WTC11 (cell line): Measurements from ENCODE around the gene PLEKHA1. TPM values are rescaled to one million over a fixed set of nuclear protein-coding genes. Genes with fewer than 3 reads are reported as not detected.
A peak's percentile ranks its signal among the peaks of the same experiment; 100 is the strongest.

Source experiments
- ATAC-seq: fragments of 200-7000 bp; cut with Tn5 transposase; 2 replicates; pipeline ENCODE4 v1.10.0; 2021; ENCODE audit warnings: mild to moderate bottlenecking, moderate library complexity
- CTCF ChIA-PET: fragments of 300-600 bp; sonication (Branson Sonifier 250); formaldehyde crosslinking; loops from one replicate; lab custom pipeline; 2021; ENCODE audit warnings: antibody characterized with exemption; lab: Charles Lee
- POLR2A ChIA-PET: fragments of 350-600 bp; sonication (Branson Sonifier 250); formaldehyde crosslinking; loops from one replicate; lab custom pipeline; 2021; ENCODE audit warnings: antibody characterized with exemption; lab: Charles Lee
- DNase-seq: peaks from one replicate; pipeline ENCODE4 v3.0.0; 2021; ENCODE audit warnings: low spot score
- H3K27ac Mint-ChIP-seq: 2 replicates; pipeline ENCODE4 v1.8.0; 2021; ENCODE audit warnings: mixed read lengths
- H3K27me3 Mint-ChIP-seq: 2 replicates; pipeline ENCODE4 v1.8.0; 2021; ENCODE audit warnings: low read depth, mild to moderate bottlenecking, moderate library complexity, mixed read lengths
- H3K36me3 Mint-ChIP-seq: 2 replicates; pipeline ENCODE4 v1.8.0; 2021; ENCODE audit warnings: mixed read lengths
- H3K4me1 Mint-ChIP-seq: 2 replicates; pipeline ENCODE4 v1.8.0; 2022; ENCODE audit warnings: mixed read lengths
- H3K4me3 Mint-ChIP-seq: 2 replicates; pipeline ENCODE4 v1.8.0; 2021; ENCODE audit warnings: mild to moderate bottlenecking, moderate library complexity, mixed read lengths
- H3K9me3 Mint-ChIP-seq: 2 replicates; pipeline ENCODE4 v1.8.0; 2021; ENCODE audit warnings: mixed read lengths
- AFF4 ChIP-seq: sonication (generic); formaldehyde crosslinking; IDR thresholded peaks from 2 replicates; pipeline ENCODE4 v1.8.1; 2023; ENCODE audit warnings: mild to moderate bottlenecking, missing genetic modification reagents, borderline replicate concordance
- ATF2 ChIP-seq: sonication (generic); formaldehyde crosslinking; IDR thresholded peaks from 2 replicates; pipeline ENCODE4 v1.8.1; 2022; ENCODE audit warnings: low read depth, missing genetic modification reagents, borderline replicate concordance
- CREM ChIP-seq: sonication (generic); formaldehyde crosslinking; IDR thresholded peaks from 2 replicates; pipeline ENCODE4 v1.8.1; 2022; ENCODE audit warnings: mild to moderate bottlenecking, missing genetic modification reagents, moderate library complexity
- ETV6 ChIP-seq: sonication (generic); formaldehyde crosslinking; IDR thresholded peaks from 2 replicates; pipeline ENCODE4 v1.8.1; 2022; ENCODE audit warnings: mild to moderate bottlenecking, missing genetic modification reagents
- FOXJ3 ChIP-seq: sonication (generic); formaldehyde crosslinking; IDR thresholded peaks from 2 replicates; pipeline ENCODE4 v1.9.0; 2021; ENCODE audit warnings: missing genetic modification reagents, mild to moderate bottlenecking, borderline replicate concordance
- JAZF1 ChIP-seq: fragments of 250-450 bp; sonication (Bioruptor Pico); IDR thresholded peaks from 2 replicates; pipeline ENCODE4 v1.9.0; 2021; ENCODE audit warnings: moderate library complexity, mild to moderate bottlenecking, inconsistent platforms
- MXD4 ChIP-seq: fragments of 250-450 bp; sonication (Bioruptor Pico); IDR thresholded peaks from 2 replicates; pipeline ENCODE4 v1.8.0; 2021; ENCODE audit warnings: mild to moderate bottlenecking, moderate library complexity, borderline replicate concordance
- NFE2L1 ChIP-seq: sonication (generic); formaldehyde crosslinking; IDR thresholded peaks from 2 replicates; pipeline ENCODE4 v1.8.1; 2023; ENCODE audit warnings: missing genetic modification reagents
- NFYB ChIP-seq: sonication (generic); formaldehyde crosslinking; conservative IDR thresholded peaks from 2 replicates; pipeline ENCODE4 v1.8.0; 2022; ENCODE audit warnings: low read depth, missing genetic modification reagents
- PRRX2 ChIP-seq: fragments of 250-450 bp; sonication (Bioruptor Pico); IDR thresholded peaks from 2 replicates; pipeline ENCODE4 v1.8.0; 2021; ENCODE audit warnings: mild to moderate bottlenecking
- TEAD1 ChIP-seq: sonication (generic); formaldehyde crosslinking; IDR thresholded peaks from 2 replicates; pipeline ENCODE4 v1.8.0; 2022; ENCODE audit warnings: mild to moderate bottlenecking, missing genetic modification reagents
- ZBTB43 ChIP-seq: sonication (generic); formaldehyde crosslinking; IDR thresholded peaks from 2 replicates; pipeline ENCODE4 v1.8.1; 2023; ENCODE audit warnings: mild to moderate bottlenecking, missing genetic modification reagents
- ZNF138 ChIP-seq: sonication (generic); formaldehyde crosslinking; conservative IDR thresholded peaks from 2 replicates; pipeline ENCODE4 v1.8.1; 2022; ENCODE audit warnings: mild to moderate bottlenecking, moderate library complexity, missing genetic modification reagents
- ZNF219 ChIP-seq: sonication (generic); formaldehyde crosslinking; IDR thresholded peaks from 2 replicates; pipeline ENCODE4 v1.8.0; 2023; ENCODE audit warnings: missing genetic modification reagents, mild to moderate bottlenecking, borderline replicate concordance
- total RNA-seq: library from RNA; stranded (reverse); gene quantifications from 3 replicates; pipeline ENCODE4 v1.2.3, GENCODE V29; 2021
- TF ChIP-seq, protein P1 (sequence below): sonication (generic); formaldehyde crosslinking; IDR thresholded peaks from 2 replicates; pipeline ENCODE4 v1.8.0; 2022; ENCODE audit warnings: mild to moderate bottlenecking, missing genetic modification reagents
- TF ChIP-seq, protein P2 (sequence below): fragments of 250-450 bp; sonication (Bioruptor Pico); IDR thresholded peaks from 2 replicates; pipeline ENCODE4 v1.9.0; 2021; ENCODE audit warnings: moderate library complexity, mild to moderate bottlenecking, inconsistent platforms, borderline replicate concordance
- TF ChIP-seq, protein P3 (sequence below): fragments of 250-450 bp; sonication (Bioruptor Pico); IDR thresholded peaks from 2 replicates; pipeline ENCODE4 v2.1.2; 2022; ENCODE audit warnings: mild to moderate bottlenecking, moderate library complexity
- TF ChIP-seq, protein P4 (sequence below): sonication (generic); formaldehyde crosslinking; IDR thresholded peaks from 2 replicates; pipeline ENCODE4 v1.8.1; 2022; ENCODE audit warnings: missing genetic modification reagents, borderline replicate concordance
- TF ChIP-seq, protein P5 (sequence below): sonication (generic); formaldehyde crosslinking; IDR thresholded peaks from 2 replicates; pipeline ENCODE4 v1.8.0; 2022; ENCODE audit warnings: mild to moderate bottlenecking, missing genetic modification reagents
- TF ChIP-seq, protein P6 (sequence below): sonication (generic); formaldehyde crosslinking; IDR thresholded peaks from 2 replicates; pipeline ENCODE4 v1.8.0; 2023; ENCODE audit warnings: missing genetic modification reagents

The PLEKHA1 gene
- total RNA-seq, 1 experiment from 2014 or later = 34.6 TPM

DNA sequence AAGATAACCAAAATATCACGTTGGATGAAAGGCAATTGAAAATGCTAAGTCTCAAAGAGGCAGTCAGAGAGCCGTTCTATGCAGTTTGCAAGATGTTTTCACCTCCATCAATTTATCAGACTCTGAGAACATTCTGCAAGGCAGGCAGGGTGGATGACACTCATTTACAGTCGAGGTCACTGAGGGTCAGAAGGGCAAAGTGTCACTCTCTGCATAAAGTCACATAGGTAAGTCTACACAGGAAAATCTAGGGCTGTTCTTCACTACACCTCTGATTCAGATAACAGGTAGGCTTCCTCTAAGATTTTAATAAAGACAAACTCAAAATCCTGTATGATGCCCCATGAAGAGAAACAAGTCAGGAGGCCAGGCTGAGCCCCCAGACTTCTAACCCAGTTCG lies 1.4 kb upstream of the PLEKHA1 start (continued):
- TF ChIP-seq AFF4 (CRISPR knock-in tag) = no peak

- H3K9me3 Mint-ChIP-seq = no peaks in the 10 kb centered on the region
- ATAC-seq (no peak), DNase-seq (no peak)
- CTCF ChIA-PET = interaction anchor here (0.7 to 1.6 kb wide), 10 partner anchors 9 to 192 kb away, joined by 3 to 7 read pairs (median 4); no protein-coding TSS in a partner anchor
- peak overlapping the region; percentile 77; the same call in 1 of the 2 replicates for H3K27ac Mint-ChIP-seq
- H3K36me3 Mint-ChIP-seq = 0 out of 2 replicates have a peak, but pooled peaks cover under 1% of the 10 kb centered on the region
- H3K4me3 Mint-ChIP-seq = peak overlapping the region; percentile 87
- H3K4me1 Mint-ChIP-seq = peaks cover 27% of the 10 kb centered on the region
- peaks cover 20% of the 10 kb centered on the region for H3K27me3 Mint-ChIP-seq
- POLR2A ChIA-PET = interaction anchor here (0.5 to 1.1 kb wide), 3 partner anchors 9 to 190 kb away, joined by 3 to 5 read pairs (median 5); no protein-coding TSS in a partner anchor
- TF ChIP-seq TEAD1 (CRISPR knock-in tag) = no peak
- TF ChIP-seq, protein P1, sequence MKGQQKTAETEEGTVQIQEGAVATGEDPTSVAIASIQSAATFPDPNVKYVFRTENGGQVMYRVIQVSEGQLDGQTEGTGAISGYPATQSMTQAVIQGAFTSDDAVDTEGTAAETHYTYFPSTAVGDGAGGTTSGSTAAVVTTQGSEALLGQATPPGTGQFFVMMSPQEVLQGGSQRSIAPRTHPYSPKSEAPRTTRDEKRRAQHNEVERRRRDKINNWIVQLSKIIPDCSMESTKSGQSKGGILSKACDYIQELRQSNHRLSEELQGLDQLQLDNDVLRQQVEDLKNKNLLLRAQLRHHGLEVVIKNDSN = no peak
- TF ChIP-seq, protein P2, sequence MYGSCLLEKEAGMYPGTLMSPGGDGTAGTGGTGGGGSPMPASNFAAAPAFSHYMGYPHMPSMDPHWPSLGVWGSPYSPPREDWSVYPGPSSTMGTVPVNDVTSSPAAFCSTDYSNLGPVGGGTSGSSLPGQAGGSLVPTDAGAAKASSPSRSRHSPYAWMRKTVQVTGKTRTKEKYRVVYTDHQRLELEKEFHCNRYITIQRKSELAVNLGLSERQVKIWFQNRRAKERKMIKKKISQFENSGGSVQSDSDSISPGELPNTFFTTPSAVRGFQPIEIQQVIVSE (CRISPR knock-in tag) = no peak
- no peak for TF ChIP-seq CREM (CRISPR knock-in tag)
- no peak for TF ChIP-seq MXD4 (CRISPR knock-in tag)
- no peak for TF ChIP-seq ZNF138 (CRISPR knock-in tag)
- TF ChIP-seq, protein P3, sequence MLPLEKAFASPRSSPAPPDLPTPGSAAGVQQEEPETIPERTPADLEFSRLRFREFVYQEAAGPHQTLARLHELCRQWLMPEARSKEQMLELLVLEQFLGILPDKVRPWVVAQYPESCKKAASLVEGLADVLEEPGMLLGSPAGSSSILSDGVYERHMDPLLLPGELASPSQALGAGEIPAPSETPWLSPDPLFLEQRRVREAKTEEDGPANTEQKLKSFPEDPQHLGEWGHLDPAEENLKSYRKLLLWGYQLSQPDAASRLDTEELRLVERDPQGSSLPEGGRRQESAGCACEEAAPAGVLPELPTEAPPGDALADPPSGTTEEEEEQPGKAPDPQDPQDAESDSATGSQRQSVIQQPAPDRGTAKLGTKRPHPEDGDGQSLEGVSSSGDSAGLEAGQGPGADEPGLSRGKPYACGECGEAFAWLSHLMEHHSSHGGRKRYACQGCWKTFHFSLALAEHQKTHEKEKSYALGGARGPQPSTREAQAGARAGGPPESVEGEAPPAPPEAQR (CRISPR knock-in tag) = no peak
- no peak for TF ChIP-seq JAZF1 (CRISPR knock-in tag)
- no peak for TF ChIP-seq NFYB (CRISPR knock-in tag)
- TF ChIP-seq ZNF219 = no peak
- TF ChIP-seq NFE2L1 (CRISPR knock-in tag) = no peak
- no peak for TF ChIP-seq ZBTB43 (CRISPR knock-in tag)
- TF ChIP-seq, protein P4, sequence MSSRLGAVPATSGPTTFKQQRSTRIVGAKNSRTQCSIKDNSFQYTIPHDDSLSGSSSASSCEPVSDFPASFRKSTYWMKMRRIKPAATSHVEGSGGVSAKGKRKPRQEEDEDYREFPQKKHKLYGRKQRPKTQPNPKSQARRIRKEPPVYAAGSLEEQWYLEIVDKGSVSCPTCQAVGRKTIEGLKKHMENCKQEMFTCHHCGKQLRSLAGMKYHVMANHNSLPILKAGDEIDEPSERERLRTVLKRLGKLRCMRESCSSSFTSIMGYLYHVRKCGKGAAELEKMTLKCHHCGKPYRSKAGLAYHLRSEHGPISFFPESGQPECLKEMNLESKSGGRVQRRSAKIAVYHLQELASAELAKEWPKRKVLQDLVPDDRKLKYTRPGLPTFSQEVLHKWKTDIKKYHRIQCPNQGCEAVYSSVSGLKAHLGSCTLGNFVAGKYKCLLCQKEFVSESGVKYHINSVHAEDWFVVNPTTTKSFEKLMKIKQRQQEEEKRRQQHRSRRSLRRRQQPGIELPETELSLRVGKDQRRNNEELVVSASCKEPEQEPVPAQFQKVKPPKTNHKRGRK = no peak
- TF ChIP-seq, protein P5, sequence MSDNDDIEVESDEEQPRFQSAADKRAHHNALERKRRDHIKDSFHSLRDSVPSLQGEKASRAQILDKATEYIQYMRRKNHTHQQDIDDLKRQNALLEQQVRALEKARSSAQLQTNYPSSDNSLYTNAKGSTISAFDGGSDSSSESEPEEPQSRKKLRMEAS (CRISPR knock-in tag) = no peak
- TF ChIP-seq, protein P6, sequence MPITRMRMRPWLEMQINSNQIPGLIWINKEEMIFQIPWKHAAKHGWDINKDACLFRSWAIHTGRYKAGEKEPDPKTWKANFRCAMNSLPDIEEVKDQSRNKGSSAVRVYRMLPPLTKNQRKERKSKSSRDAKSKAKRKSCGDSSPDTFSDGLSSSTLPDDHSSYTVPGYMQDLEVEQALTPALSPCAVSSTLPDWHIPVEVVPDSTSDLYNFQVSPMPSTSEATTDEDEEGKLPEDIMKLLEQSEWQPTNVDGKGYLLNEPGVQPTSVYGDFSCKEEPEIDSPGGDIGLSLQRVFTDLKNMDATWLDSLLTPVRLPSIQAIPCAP = no peak
- TF ChIP-seq FOXJ3 (CRISPR knock-in tag) = no peak
- TF ChIP-seq PRRX2 (CRISPR knock-in tag) = no peak
- no peak for TF ChIP-seq ETV6 (CRISPR knock-in tag)
- TF ChIP-seq ATF2 (CRISPR knock-in tag) = no peak
Observed at GRCh38 chr10:122373721-122374120, 787 bp upstream of the PLEKHA1 start.
